Activated CD8-positive, alpha-beta memory T cell treated with anti-CD3 and anti-CD28 coated beads for 36 hours (primary cell): Measurements from ENCODE around the gene RAD51B. TPM values are rescaled to one million over a fixed set of nuclear protein-coding genes. Genes with fewer than 3 reads are reported as not detected.
"Not testable (repeated sequence)": the region's sequence is repeated elsewhere in the genome, so short reads cannot be mapped to it uniquely, and the experiment has no call there.

Source experiments
- CTCF ChIA-PET: fragments of 350-600 bp; sonication (Branson Sonifier 250); formaldehyde crosslinking; loops from one replicate; lab custom pipeline; 2021; ENCODE audit warnings: antibody characterized with exemption; lab: Charles Lee
- POLR2A ChIA-PET: fragments of 350-600 bp; sonication (Branson Sonifier 250); formaldehyde crosslinking; loops from one replicate; lab custom pipeline; 2021; ENCODE audit warnings: antibody characterized with exemption; lab: Charles Lee
- total RNA-seq, 2 experiments: library from RNA; stranded (reverse); gene quantifications; one replicate each; pipeline ENCODE4 v1.2.3, GENCODE V29; 2021

The RAD51B gene
- total RNA-seq, 2 experiments from 2014 or later: 25.0 to 26.0 TPM

DNA sequence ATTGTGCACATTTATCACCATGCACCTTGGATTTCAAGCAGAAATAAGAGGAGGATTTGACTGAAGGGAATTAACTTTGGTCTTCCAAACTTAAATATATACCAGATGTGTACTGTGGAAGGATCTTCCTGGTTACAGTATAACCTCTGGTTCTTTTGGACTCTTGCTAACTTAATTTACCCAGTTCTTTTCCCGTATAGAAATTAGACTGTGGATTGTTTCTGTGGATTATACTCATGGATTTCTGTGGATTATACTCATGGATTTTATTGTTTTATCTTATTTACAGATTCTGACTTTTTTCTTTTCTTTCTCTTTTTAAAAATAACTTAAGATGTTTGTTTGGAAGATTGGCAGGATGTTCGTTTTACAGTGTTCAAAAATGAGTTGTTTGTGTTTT lies 215.3 kb downstream of the RAD51B start:
- CTCF ChIA-PET: no interaction called here
- POLR2A ChIA-PET: no interaction called here

DNA sequence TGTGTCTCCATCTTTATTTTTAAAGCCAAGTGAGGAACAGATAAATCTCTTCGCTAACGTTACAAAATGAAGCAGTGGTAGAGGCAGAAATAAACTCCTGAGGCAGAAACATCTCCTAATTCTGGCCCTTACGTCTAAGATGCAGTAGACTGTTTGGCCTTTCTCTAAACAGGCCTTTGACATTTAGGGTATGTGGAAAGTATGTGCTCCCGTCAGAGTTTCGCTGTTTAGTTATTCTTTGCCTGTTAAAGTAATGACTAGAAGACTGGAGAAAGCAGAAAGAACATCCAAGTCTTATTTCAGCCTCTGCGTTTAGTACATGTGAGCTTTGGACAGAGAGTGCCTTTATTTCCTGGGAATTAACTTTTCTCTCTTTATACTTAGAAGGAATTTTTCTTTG lies 216.6 kb downstream of the RAD51B start:
- CTCF ChIA-PET: no interaction called here
- POLR2A ChIA-PET: no interaction called here

DNA sequence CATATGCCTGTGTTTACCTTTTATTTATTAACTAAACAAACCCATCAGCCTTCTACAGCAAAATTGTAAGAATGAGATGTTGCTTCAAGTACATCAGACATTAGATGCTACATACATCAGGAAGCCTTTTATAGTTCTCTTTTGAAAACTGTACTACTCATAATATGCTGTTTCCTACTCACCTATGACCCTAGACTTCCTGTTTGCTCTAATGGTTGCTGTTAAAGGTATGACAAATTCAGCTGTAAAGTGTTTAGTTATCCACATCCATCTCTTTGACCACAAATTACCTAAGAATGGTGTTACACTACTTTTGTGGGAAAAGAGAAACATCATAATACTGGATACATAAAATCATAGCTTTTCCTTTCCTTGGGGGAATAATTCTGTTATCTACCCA lies 220.0 kb downstream of the RAD51B start:
- CTCF ChIA-PET: no interaction called here
- POLR2A ChIA-PET: no interaction called here

DNA sequence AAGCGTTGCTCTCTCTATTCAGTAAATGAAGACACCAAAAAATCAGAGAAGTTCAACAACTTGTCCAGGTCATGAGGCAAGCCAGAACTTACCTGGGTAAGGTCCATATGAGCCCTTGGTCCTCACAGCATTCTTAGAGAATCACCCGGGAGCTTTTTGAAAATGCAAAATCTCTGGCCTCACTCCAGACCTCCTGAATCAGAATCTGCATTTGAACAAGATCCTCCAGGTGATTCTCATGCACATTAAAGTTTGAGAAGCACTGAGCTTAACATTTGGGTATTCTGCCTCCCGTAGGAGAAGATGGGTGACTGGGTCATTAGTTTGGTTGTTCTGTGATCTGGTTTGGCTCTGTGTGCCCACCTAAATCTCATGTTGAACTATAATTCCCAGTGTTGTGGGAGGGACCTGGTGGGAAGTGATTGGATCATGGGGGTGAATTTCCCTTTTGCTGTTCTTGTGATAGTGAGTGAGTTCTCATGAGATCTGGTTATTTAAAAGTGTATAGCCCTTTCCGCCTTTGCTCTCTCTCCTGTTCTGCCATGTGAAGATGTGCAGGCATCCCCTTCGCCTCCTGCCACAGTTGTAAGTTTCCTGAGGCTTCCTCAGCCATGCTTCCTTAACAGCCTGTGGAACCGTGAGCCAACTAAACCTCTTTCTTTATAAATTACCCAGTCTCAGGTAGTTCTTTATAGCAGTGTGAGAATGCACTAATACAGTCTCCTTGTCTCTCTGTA lies 221.2 kb downstream of the RAD51B start:
- POLR2A ChIA-PET: no interaction called here
- CTCF ChIA-PET: no interaction called here

DNA sequence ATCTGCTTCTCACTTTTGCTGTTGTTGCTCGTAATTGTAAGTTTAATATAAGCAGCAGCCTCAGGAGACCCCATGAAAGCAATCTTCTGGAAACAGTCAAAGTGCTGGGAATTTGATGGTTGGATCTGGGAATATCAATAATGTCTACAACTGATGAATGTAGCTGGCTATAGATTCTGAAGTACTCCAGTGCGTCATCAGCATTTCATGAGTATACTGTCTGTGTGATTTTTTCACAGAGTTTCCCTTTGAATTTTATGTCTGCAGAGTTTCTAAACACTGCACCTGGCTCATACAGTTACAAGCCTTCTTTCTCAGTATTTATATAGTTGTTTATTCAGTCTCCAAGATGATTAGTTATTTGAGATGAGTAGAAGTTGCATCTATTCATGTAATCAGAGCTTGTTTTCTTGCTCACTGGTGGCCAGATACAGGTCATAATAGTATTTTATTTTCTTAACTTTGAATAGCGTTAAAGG lies 222.3 kb downstream of the RAD51B start:
- CTCF ChIA-PET: no interaction called here
- POLR2A ChIA-PET: no interaction called here

DNA sequence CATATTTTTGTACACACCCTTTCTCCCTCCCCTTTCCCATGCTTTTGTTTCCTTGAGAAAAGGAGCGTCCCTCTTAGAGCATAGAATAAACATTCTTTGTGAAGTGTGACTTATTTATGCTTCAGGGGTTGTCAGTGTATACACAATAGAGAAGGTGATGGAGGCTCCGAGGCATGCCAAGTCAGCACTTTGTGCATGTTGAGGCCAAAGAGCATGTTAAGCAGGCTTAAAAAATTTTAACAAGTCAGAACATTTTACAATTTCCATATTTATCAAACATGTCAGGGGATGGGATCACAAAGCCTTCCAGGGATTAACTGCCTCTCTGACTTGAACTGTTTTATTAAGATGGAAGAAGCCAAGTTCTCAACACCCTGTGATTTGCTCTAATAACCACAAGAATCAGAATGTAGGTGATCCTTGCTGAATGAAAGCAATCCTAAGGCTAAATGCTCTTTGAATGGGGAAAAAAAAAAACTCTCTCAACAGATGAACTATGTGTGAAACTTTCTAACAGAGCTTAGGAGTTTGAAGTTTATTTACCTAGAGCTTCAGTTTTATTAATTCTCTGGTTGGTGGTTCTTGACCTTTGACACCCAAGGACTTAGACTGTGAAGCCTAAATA lies 223.1 kb downstream of the RAD51B start:
- ChIA-PET CTCF (no interaction called here), POLR2A (no interaction called here)

DNA sequence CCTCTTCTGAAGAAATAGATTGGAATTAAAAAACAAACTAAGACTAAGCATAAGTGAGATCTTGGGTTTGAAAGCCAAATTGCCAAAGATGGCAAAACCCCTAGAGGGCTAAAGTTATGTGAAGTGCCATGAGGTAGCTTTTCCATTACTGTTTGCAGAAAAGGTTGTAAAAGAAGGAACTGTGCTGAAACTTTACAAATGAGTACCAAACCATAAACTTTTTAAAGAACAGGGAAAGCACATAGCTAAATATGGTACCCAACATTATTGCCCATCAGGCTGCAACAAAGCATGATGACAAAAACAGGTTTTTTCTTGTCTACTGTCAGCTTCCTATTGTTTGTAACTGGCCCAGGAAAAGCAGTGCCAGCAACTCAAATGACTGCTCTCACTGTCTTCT lies 224.2 kb downstream of the RAD51B start:
- POLR2A ChIA-PET: no interaction called here

DNA sequence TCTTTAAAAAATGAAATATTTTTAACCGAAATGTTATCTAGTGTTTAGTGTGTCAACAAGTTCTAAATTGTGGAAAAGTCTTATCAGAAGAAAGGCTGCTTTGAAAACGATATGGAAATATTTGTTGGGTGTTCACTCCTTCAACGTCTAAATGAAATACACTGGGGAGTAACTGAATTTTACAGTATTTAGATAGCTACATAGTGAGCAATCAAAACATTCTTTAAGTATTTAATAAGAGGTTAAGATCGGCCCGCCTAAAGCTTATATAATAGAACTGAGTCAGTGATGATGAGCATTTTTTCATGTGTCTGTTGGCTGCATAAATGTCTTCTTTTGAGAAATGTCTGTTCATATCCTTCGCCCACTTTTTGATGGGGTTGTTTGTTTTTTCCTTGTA lies 228.3 kb downstream of the RAD51B start:
- POLR2A ChIA-PET: no interaction called here
- CTCF ChIA-PET: no interaction called here

More for the DNA sequence above, 224.2 kb downstream of the RAD51B start:
- CTCF ChIA-PET: no interaction called here

DNA sequence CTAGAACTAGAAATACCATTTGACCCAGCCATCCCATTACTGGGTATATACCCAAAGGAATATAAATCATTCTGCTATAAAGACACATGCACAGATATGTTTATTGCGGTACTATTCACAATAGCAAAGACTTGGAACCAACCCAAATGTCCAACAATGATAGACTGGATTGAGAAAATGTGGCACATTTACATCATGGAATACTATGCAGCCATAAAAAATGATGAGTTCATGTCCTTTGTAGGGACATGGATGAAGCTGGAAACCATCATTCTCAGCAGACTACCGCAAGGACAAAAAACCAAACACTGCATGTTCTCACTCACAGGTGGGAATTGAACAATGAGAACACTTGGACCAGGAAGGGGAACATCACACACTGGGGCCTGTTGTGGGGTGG lies 229.2 kb downstream of the RAD51B start:
- POLR2A ChIA-PET, CTCF ChIA-PET: not testable (repeated sequence)

DNA sequence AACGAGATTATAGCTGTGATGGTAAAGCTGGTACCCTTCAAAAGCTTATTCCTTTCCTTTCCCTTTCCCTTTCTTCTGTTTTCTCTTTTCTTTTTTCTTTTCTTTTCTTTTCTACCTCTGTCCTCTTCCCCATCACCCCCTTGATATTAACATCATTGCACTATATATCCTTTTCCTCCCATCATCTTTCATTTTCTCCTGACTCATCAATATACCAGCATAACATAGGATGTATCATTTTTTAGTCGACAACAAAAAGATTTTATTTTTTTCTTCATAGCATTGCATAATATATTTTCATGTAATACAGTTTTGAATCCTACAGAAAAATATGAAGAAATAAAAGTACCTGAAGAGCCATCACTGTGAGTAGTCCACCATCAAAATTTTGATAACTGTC lies 230.6 kb downstream of the RAD51B start:
- CTCF ChIA-PET: no interaction called here
- POLR2A ChIA-PET: no interaction called here

DNA sequence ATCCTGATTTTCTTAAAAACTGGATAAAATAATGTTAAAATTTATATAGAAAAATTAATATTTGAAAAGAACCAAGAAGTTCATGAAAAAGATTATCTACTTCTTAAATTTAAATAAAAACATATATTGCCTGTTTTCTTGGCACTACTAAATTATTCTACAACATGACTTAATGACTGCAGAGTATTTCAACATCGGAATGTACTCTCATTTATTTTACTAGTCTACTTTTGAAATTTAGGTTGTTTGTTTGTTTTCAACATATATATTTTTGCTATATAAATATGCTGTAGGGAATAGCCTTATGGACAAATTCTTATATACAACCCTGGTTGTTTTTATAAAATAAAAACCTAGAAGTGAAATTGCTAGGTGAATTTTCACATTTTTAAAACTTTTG lies 231.6 kb downstream of the RAD51B start:
- ChIA-PET CTCF (no interaction called here), POLR2A (no interaction called here)

DNA sequence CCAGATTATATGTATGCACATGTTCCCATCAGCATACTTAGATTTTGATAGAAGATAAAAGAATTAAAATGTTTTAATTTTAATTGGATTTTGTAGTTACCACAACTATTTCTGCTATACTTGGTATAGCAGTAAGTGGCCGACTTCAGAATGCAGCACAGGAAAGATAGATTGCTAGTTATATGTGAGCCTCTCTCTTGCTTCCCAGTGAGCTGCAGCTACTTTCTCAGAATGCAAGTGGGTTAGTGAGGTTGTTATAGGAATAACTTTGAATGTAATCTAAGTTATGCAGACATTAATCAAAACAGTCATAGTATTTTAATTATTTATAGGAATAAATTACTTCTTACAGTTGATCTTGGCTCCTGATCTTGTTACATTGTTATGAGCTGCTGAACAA lies 240.6 kb downstream of the RAD51B start:
- CTCF ChIA-PET: no interaction called here
- POLR2A ChIA-PET: no interaction called here

DNA sequence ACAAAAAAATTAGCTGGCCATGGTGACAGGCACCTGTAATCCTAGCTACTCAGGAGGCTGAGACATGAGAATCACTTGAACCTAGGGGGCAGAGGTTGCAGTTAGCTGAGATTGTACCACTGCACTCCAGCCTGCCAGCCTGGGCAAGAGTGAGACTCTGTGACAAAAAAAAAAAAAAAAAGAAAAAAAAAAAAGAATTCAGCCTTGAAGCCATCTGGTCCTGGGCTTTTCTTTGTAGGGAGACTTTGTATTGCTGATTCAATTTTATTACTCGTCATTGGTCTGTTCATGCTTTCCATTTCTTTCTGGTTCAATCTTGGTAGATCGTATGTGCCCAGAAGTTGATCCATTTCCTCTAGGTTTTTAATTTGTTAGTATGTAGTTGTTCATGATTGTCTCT lies 243.1 kb downstream of the RAD51B start:
- ChIA-PET CTCF (no interaction called here), POLR2A (no interaction called here)

DNA sequence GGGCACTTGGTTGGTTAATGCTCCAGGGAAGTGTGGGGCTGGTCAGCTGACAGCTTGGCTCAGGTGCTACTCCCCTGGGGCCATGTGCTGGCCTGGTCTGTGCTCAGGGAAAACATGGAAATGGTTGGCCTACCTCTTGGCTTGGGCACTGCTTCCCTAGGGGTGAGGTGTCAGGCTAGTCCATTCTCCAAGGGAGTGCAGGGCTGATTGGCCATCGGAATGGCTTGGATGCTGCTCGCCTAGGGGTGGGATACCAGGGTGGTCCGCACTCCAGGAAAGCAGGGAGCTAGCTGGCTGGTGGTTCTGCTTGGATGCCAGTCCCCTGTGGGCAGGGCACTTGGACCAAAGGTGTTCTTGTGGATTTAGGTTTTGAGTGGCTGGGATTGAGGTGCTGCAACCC lies 245.7 kb downstream of the RAD51B start:
- ChIA-PET CTCF (no interaction called here), POLR2A (no interaction called here)

DNA sequence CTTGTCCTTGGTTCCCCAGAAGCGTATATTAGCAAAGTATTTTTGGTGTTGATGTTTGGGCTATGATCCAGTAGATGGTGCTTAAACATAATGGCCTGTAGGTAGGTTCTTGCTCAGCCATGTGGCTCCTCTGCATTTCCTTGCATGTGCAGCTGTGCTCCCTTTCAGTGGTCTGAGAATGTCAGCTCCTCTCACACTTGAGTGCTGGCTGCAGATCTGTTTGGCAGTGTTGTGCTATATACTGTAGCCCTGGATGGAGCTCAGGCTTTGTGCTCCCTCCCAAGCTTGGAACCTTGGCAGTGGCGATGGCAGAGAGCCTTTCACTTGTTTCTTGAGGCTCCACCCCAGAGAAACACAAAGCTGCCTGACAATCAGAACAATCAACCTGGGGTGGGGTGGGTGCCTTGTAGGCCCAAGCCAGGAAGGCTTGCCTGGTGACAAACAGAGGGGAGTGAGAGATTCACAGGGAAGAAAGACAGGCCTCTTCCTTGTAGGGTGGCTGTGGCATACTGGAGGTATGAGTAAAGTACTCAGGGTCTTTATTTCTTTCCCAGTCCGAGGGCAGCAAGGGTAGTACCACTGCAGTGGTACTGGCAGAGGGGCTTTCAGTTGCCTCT lies 255.3 kb downstream of the RAD51B start:
- CTCF ChIA-PET: no interaction called here

DNA sequence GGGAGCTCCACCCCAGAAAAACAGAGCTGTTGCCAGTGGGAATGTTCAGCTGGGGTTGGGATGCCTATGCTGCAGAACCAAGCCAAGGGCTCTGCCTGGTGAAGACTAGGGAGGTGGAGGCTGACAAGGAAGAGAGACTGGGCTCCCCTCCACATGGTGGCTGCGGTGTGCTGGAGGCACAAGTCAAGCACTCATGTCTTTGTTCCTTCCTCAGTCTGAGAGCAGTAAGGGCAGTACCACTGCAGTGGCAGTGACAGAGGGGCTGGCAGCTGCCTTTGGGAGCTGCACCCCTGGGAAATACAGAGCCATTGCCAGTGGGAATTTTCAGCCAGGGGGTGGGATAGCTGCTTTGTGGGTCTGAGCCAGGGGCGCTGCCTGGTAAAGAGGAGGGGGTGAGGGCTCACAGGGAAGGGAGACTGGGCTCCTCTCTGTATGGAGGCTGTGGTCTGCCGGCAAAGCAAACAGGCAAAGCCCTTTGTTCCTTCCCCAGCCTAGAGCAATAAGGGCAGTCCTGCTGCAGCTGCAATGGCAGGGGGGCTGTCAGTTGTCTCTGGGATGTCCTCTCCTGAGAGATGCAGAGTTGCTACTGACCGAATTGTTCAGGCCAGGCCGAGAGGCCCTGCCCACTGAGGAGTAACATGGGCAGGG lies 255.9 kb downstream of the RAD51B start:
- ChIA-PET POLR2A (interaction anchor here (0.6 kb wide), 1 partner anchor 13 kb away, joined by 7 read pairs; no protein-coding TSS in a partner anchor), CTCF (no interaction called here)

More for the DNA sequence above, 255.3 kb downstream of the RAD51B start:
- POLR2A ChIA-PET: interaction anchor here (0.6 kb wide), 1 partner anchor 14 kb away, joined by 7 read pairs; no protein-coding TSS in a partner anchor

DNA sequence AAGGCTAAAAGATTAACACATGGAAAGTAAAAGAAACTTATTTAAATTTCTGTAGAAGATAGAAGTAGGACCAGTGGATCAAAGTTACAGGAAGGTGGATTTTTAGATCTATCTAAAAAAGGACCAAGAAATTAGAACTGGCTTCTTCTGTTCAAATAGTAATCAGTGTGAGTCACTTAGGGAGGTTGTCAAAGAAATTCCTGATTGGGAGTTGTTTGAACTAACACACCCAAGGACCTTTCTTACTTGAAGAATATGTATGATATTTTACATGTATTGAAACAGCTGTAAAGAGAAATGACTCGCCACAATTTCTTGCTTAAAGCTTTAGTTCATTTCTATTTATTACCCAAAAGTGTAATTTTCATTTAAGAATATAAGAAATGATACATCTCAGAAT lies 256.9 kb downstream of the RAD51B start:
- POLR2A ChIA-PET: no interaction called here
- CTCF ChIA-PET: no interaction called here

DNA sequence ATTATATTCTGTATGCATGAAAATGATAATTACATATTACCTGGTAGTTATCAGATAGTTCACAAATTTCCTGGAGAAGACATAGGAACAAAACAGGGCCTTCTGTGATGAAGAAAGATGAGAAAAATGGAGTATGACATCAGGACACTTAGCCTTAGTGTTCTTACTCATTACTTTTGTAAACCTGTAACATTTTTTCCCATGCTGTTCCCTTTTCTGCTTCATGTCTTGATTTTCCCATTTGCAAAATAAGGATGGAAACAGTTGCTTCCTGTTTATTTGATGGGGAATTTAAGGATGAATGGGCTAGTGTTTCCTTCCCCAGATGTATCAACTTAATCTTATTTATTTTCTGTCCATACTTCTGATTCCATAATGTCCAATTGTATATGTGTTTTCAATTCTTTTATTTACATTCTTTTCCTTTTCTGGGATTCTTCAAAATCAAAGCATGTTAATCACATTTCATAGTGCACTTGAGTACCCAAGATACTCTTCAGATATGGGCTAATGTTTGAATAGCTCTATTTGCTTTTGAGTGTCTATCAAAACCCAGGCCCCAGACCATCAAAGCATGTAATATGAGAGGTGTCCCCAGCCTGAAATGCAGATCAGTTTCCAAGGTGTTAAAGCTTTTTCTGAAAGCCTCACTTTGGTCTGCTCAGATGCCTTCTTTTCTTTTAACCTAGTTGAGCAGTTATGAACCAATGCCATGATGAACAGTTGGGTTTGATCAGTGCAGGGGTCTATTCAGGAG lies 260.5 kb downstream of the RAD51B start:
- ChIA-PET POLR2A (no interaction called here), CTCF (no interaction called here)

DNA sequence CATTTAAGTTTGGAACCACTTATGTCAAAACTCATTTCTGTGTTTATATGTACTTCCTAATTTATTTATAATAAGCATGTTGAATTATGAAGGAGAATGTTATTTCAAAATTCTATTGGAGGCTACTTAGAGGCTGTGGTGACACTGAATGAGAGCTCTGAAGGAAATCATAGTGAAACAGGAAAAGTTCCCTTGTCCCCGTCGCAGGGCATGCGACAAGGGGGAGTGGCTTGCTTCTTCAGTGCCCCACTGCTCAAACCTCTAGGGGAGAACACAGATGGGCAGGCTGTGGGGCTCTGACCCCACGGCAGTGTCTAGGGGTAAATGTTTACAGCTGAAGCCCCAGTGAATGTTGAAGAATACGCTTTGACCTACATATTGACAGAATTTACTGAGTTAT lies 261.9 kb downstream of the RAD51B start:
- CTCF ChIA-PET: no interaction called here
- POLR2A ChIA-PET: no interaction called here
